Epithelial cell of prostate (primary cell): ENCODE measurements around the gene TSR1.
A peak's percentile ranks its signal among the peaks of the same experiment; 100 is the strongest.

ENCODE experiments used
- DNase-seq: peaks from one replicate; pipeline ENCODE4 v3.0.0-alpha.2; 2011; ENCODE audit warnings: low read depth, low spot score
- H3K27ac ChIP-seq: fragments of 450-650 bp; 2 replicates; pipeline ENCODE4 v1.5.1; 2017; ENCODE audit warnings: mild to moderate bottlenecking

Gene TSR1

GRCh38 chr17:2369551-2370210, 33.4 kb upstream of the TSR1 start:
- no peak overlapping the region for H3K27ac ChIP-seq
- DNase-seq = no peak

- no peak for DNase-seq
- no peak overlapping the region for H3K27ac ChIP-seq
These were observed 32.8 kb upstream of the TSR1 start for GRCh38 chr17:2369039-2369438.

- H3K27ac ChIP-seq = no peak overlapping the region
- no peak for DNase-seq
These were observed 32.1 kb upstream of the TSR1 start for GRCh38 chr17:2368359-2368758.

- no peak overlapping the region for H3K27ac ChIP-seq
- no peak for DNase-seq
These were observed 30.7 kb upstream of the TSR1 start for GRCh38 chr17:2366747-2367494.

- DNase-seq = no peak
These were observed 28.9 kb upstream of the TSR1 start for GRCh38 chr17:2365132-2365531.

GRCh38 chr17:2364763-2365116, 28.5 kb upstream of the TSR1 start:
- H3K27ac ChIP-seq = no peak overlapping the region
- DNase-seq = no peak

More at GRCh38 chr17:2365132-2365531, 28.9 kb upstream of the TSR1 start:
- H3K27ac ChIP-seq = no peak overlapping the region

- H3K27ac ChIP-seq = no peak overlapping the region
- no peak for DNase-seq
These were observed 27.9 kb upstream of the TSR1 start for GRCh38 chr17:2363851-2364762.

- DNase-seq = no peak
These were observed 27.1 kb upstream of the TSR1 start for GRCh38 chr17:2363318-2363717.

GRCh38 chr17:2362881-2363280, 26.6 kb upstream of the TSR1 start:
- DNase-seq = no peak
- no peak overlapping the region for H3K27ac ChIP-seq

More at GRCh38 chr17:2363318-2363717, 27.1 kb upstream of the TSR1 start:
- no peak overlapping the region for H3K27ac ChIP-seq

- no peak overlapping the region for H3K27ac ChIP-seq
- no peak for DNase-seq
These were observed 26.2 kb upstream of the TSR1 start for GRCh38 chr17:2362416-2362815.

GRCh38 chr17:2362016-2362415, 25.8 kb upstream of the TSR1 start:
- no peak overlapping the region for H3K27ac ChIP-seq
- no peak for DNase-seq

GRCh38 chr17:2361010-2361760, 24.9 kb upstream of the TSR1 start:
- no peak for DNase-seq
- no peak overlapping the region for H3K27ac ChIP-seq

GRCh38 chr17:2357931-2358434, 21.7 kb upstream of the TSR1 start:
- DNase-seq = no peak
- H3K27ac ChIP-seq = no peak overlapping the region

- no peak for DNase-seq
These were observed 21.0 kb upstream of the TSR1 start for GRCh38 chr17:2357237-2357636.

GRCh38 chr17:2354311-2354710, 18.1 kb upstream of the TSR1 start:
- DNase-seq = no peak
- H3K27ac ChIP-seq = no peak overlapping the region

More at GRCh38 chr17:2357237-2357636, 21.0 kb upstream of the TSR1 start:
- no peak overlapping the region for H3K27ac ChIP-seq

GRCh38 chr17:2351269-2351668, 15.0 kb upstream of the TSR1 start:
- DNase-seq = no peak
- no peak overlapping the region for H3K27ac ChIP-seq

GRCh38 chr17:2347805-2348685, 11.8 kb upstream of the TSR1 start:
- peak; percentile 36 for DNase-seq
- H3K27ac ChIP-seq = no peak overlapping the region

GRCh38 chr17:2346475-2346874, 10.2 kb upstream of the TSR1 start:
- H3K27ac ChIP-seq = peak overlapping the region; percentile 48
- no peak for DNase-seq

GRCh38 chr17:2344528-2344927, 8.3 kb upstream of the TSR1 start:
- DNase-seq = no peak
- H3K27ac ChIP-seq = no peak overlapping the region
